H9 (cell line): ENCODE results near the gene AFF4. TPM values are rescaled to one million over a fixed set of nuclear protein-coding genes. Genes with fewer than 3 reads are reported as not detected.

Experiments used
- DNase-seq: peaks from one replicate; pipeline ENCODE4 v3.0.0-alpha.2; 2017
- H2AFZ ChIP-seq: one replicate; pipeline ENCODE4 v1.6.1; 2013; ENCODE audit warnings: mild to moderate bottlenecking, low read length, control low read depth, moderate library complexity
- H2AK5ac ChIP-seq: 2 replicates; pipeline ENCODE4 v1.6.1; 2013; ENCODE audit warnings: low read length, control low read depth, mixed read lengths; ENCODE audit not compliant: insufficient read length
- H2BK120ac ChIP-seq: one replicate; pipeline ENCODE4 v1.6.1; 2013; ENCODE audit warnings: low read depth, mild to moderate bottlenecking, low read length, control low read depth, inconsistent platforms; ENCODE audit not compliant: poor library complexity, severe bottlenecking
- H2BK12ac ChIP-seq: 2 replicates; pipeline ENCODE4 v1.6.1; 2013; ENCODE audit warnings: low read length, control low read depth, mixed read lengths, low read depth; ENCODE audit not compliant: insufficient read length
- H2BK15ac ChIP-seq: 2 replicates; pipeline ENCODE4 v1.6.1; 2013; ENCODE audit warnings: low read depth, low read length, control low read depth
- H2BK20ac ChIP-seq: one replicate; pipeline ENCODE4 v1.6.1; 2013; ENCODE audit warnings: low read depth, mild to moderate bottlenecking, low read length, control low read depth, inconsistent platforms; ENCODE audit not compliant: poor library complexity, severe bottlenecking
- H2BK5ac ChIP-seq: 2 replicates; pipeline ENCODE4 v1.6.1; 2013; ENCODE audit warnings: low read length, control low read depth, mixed read lengths; ENCODE audit not compliant: insufficient read length
- H3K14ac ChIP-seq: 2 replicates; pipeline ENCODE4 v1.6.1; 2013; ENCODE audit warnings: low read length, control low read depth; ENCODE audit not compliant: insufficient read depth
- H3K18ac ChIP-seq: 2 replicates; pipeline ENCODE4 v1.6.1; 2013; ENCODE audit warnings: low read depth, mild to moderate bottlenecking, mixed read lengths, low read length, control low read depth; ENCODE audit not compliant: insufficient read length
- H3K23ac ChIP-seq: 2 replicates; pipeline ENCODE4 v1.6.1; 2013; ENCODE audit warnings: low read length, control low read depth, mixed read lengths, low read depth; ENCODE audit not compliant: insufficient read length
- H3K23me2 ChIP-seq: 2 replicates; pipeline ENCODE4 v1.6.1; 2013; ENCODE audit warnings: low read depth, mild to moderate bottlenecking, mixed read lengths, low read length, control low read depth; ENCODE audit not compliant: insufficient read length, poor library complexity, severe bottlenecking
- H3K27ac ChIP-seq: 2 replicates; pipeline ENCODE4 v1.5.1; 2013; ENCODE audit warnings: low read length, control low read depth, mixed read lengths, low read depth; ENCODE audit not compliant: insufficient read length
- H3K27me3 ChIP-seq: 2 replicates; pipeline ENCODE4 v1.6.1; 2013; ENCODE audit warnings: low read length, control low read depth, inconsistent platforms; ENCODE audit not compliant: insufficient read depth
- H3K4ac ChIP-seq: 2 replicates; pipeline ENCODE4 v1.6.1; 2013; ENCODE audit warnings: low read depth, mild to moderate bottlenecking, control low read depth, inconsistent platforms, low read length, moderate library complexity
- H3K4me1 ChIP-seq: 2 replicates; pipeline ENCODE4 v1.6.1; 2013; ENCODE audit warnings: low read length, control low read depth, inconsistent platforms; ENCODE audit not compliant: insufficient read depth
- H3K4me2 ChIP-seq: 2 replicates; pipeline ENCODE4 v1.6.1; 2013; ENCODE audit warnings: low read length, control low read depth, mixed read lengths; ENCODE audit not compliant: insufficient read length, insufficient read depth
- H3K56ac ChIP-seq: 2 replicates; pipeline ENCODE4 v1.6.1; 2013; ENCODE audit warnings: low read depth, mild to moderate bottlenecking, mixed read lengths, low read length, control low read depth; ENCODE audit not compliant: insufficient read length
- H3K79me1 ChIP-seq: 2 replicates; pipeline ENCODE4 v1.6.1; 2013; ENCODE audit warnings: low read depth, mild to moderate bottlenecking, moderate library complexity, low read length, control low read depth, inconsistent platforms; ENCODE audit not compliant: insufficient read depth, poor library complexity, severe bottlenecking
- H3K79me2 ChIP-seq: 2 replicates; pipeline ENCODE4 v1.6.1; 2013; ENCODE audit warnings: low read length, control low read depth, inconsistent platforms; ENCODE audit not compliant: insufficient read depth
- H3K9ac ChIP-seq: 2 replicates; pipeline ENCODE4 v1.6.1; 2013; ENCODE audit warnings: low read length, control low read depth, mixed read lengths; ENCODE audit not compliant: insufficient read length; ENCODE audit errors: extremely low read depth
- H3K9me3 ChIP-seq: one replicate; pipeline ENCODE4 v1.6.1; 2013; ENCODE audit warnings: low read depth, low read length, inconsistent platforms; ENCODE audit not compliant: control insufficient read depth
- H3T11ph ChIP-seq: one replicate; pipeline ENCODE4 v1.6.1; 2013; ENCODE audit warnings: mild to moderate bottlenecking, low read length, control low read depth, inconsistent platforms
- H4K20me1 ChIP-seq: one replicate; pipeline ENCODE4 v1.6.1; 2013; ENCODE audit not compliant: control insufficient read depth, insufficient read length, insufficient read depth
- H4K5ac ChIP-seq: 2 replicates; pipeline ENCODE4 v1.6.1; 2013; ENCODE audit warnings: low read depth, mild to moderate bottlenecking, mixed read lengths, low read length, control low read depth; ENCODE audit not compliant: insufficient read length
- H4K8ac ChIP-seq: replicated peaks from 2 replicates; pipeline ENCODE4 v1.6.1; 2013; ENCODE audit warnings: low read length, control low read depth, mixed read lengths, low read depth; ENCODE audit not compliant: insufficient read length
- H4K91ac ChIP-seq: 2 replicates; pipeline ENCODE4 v1.6.1; 2013; ENCODE audit warnings: low read depth, mild to moderate bottlenecking, moderate library complexity, mixed read lengths, low read length, control low read depth; ENCODE audit not compliant: insufficient read length
- H3K27ac Mint-ChIP-seq, 3 experiments: 2 replicates in 2 of 3; 3 replicates in 1 of 3; pipeline ENCODE4 v1.8.0; 2020 to 2021; ENCODE audit warnings: mixed read lengths in 3 of 3, mild to moderate bottlenecking in 1 of 3, moderate library complexity in 1 of 3
- H3K27me3 Mint-ChIP-seq: 2 replicates; pipeline ENCODE4 v1.8.0; 2021; ENCODE audit warnings: low read depth, mild to moderate bottlenecking, moderate library complexity, mixed read lengths
- H3K36me3 Mint-ChIP-seq, 3 experiments: 2 replicates in 2 of 3; 3 replicates in 1 of 3; pipeline ENCODE4 v1.8.0; 2020 to 2021; ENCODE audit warnings: low read depth in 3 of 3, mixed read lengths in 3 of 3; ENCODE audit not compliant: insufficient read depth in 1 of 3
- H3K4me1 Mint-ChIP-seq, 2 experiments: 2 replicates each; pipeline ENCODE4 v1.8.0; 2020; ENCODE audit warnings: mixed read lengths in 2 of 2
- H3K4me3 Mint-ChIP-seq, 2 experiments: 2 replicates in 1 of 2; 3 replicates in 1 of 2; pipeline ENCODE4 v1.8.0; 2020 to 2021; ENCODE audit warnings: mild to moderate bottlenecking in 2 of 2, mixed read lengths in 2 of 2, moderate library complexity in 1 of 2
- H3K9me3 Mint-ChIP-seq, 2 experiments: 2 replicates in 1 of 2; 3 replicates in 1 of 2; pipeline ENCODE4 v1.8.0; 2020; ENCODE audit warnings: mild to moderate bottlenecking in 2 of 2, mixed read lengths in 2 of 2, moderate library complexity in 1 of 2
- WGBS: extraction: QIAGEN DNeasy Blood & Tissue Kit; methylation state at CpG from one replicate; pipeline ENCODE4 v1.1.7; 2013; ENCODE audit warnings: missing lambda C conversion rate, low lambda C conversion rate, mixed read lengths; ENCODE audit not compliant: insufficient read length; ENCODE audit errors: extremely low coverage; 5-methylcytosine and 5-hydroxymethylcytosine counted together
- total RNA-seq: library from RNA; stranded (reverse); gene quantifications from 2 replicates; pipeline ENCODE4 v1.2.1, GENCODE V29; 2021
- TF ChIP-seq, protein P1 (sequence below): fragments of 200-600 bp; sonication (generic); conservative IDR thresholded peaks from 3 replicates; pipeline ENCODE4 v1.8.0; 2021; ENCODE audit warnings: antibody characterized with exemption, mild to moderate bottlenecking

Gene AFF4
- total RNA-seq, 1 experiment from 2014 or later: 73.2 TPM

GRCh38 chr5:132887283-132887682, 76.2 kb downstream of the AFF4 start:
- Histone ChIP-seq H4K5ac (no peak overlapping the region), H3K9ac (no peak overlapping the region), H3K18ac (no peak overlapping the region), H3K23me2 (no peaks in the 10 kb centered on the region), H3K56ac (no peak overlapping the region), H2AFZ (no peak overlapping the region), H3K9me3 (no peaks in the 10 kb centered on the region), H4K8ac (no peak overlapping the region), H3K27ac (no peak overlapping the region), H3K4ac (no peak overlapping the region), H3K23ac (no peak overlapping the region), H3T11ph (no peak overlapping the region), H2BK5ac (no peak overlapping the region), H2BK15ac (no peak overlapping the region), H3K79me1 (no peaks in the 10 kb centered on the region), H3K4me2 (no peak overlapping the region), H2BK12ac (no peak overlapping the region), H4K20me1 (no peaks in the 10 kb centered on the region), H3K14ac (no peak overlapping the region), H3K27me3 (no peaks in the 10 kb centered on the region), H3K4me1 (no peaks in the 10 kb centered on the region), H2AK5ac (no peak overlapping the region), H2BK120ac (no peak overlapping the region), H2BK20ac (no peak overlapping the region), H4K91ac (no peak overlapping the region), H3K79me2 (no peaks in the 10 kb centered on the region)
- Mint-ChIP-seq H3K4me1 (peaks cover 0 to 2% of the 10 kb centered on the region in 2 experiments; a peak in 1 of 4 replicates), H3K4me3 (no peak overlapping the region), H3K27me3 (no peaks in the 10 kb centered on the region), H3K9me3 (no peaks in the 10 kb centered on the region), H3K36me3 (peaks cover 29 to 81% (median 79%) of the 10 kb centered on the region in 3 experiments; a peak in 6 of 7 replicates), H3K27ac (no peak overlapping the region)
- no CpG with 5 or more reads among the region's 1 CpG for WGBS
- no peak for DNase-seq
- TF ChIP-seq, protein P1, sequence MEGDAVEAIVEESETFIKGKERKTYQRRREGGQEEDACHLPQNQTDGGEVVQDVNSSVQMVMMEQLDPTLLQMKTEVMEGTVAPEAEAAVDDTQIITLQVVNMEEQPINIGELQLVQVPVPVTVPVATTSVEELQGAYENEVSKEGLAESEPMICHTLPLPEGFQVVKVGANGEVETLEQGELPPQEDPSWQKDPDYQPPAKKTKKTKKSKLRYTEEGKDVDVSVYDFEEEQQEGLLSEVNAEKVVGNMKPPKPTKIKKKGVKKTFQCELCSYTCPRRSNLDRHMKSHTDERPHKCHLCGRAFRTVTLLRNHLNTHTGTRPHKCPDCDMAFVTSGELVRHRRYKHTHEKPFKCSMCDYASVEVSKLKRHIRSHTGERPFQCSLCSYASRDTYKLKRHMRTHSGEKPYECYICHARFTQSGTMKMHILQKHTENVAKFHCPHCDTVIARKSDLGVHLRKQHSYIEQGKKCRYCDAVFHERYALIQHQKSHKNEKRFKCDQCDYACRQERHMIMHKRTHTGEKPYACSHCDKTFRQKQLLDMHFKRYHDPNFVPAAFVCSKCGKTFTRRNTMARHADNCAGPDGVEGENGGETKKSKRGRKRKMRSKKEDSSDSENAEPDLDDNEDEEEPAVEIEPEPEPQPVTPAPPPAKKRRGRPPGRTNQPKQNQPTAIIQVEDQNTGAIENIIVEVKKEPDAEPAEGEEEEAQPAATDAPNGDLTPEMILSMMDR: no peak
